ENCODE data around the gene UBE2V1.

Gene UBE2V1

GRCh38 chr20:50113420-50114224, 672 bp upstream of the UBE2V1 start:
- H3K27ac ChIP-seq = peak overlapping the region; percentile 81
- TF ChIP-seq ZFX (IDR thresholded peaks at IDR 0.05; ENCODE audit: borderline replicate concordance) = no peak
- TF ChIP-seq CTCF (IDR thresholded peaks at IDR 0.05) = no peak

GRCh38 chr20:50111829-50112495, 988 bp downstream of the UBE2V1 start:
- H3K27ac ChIP-seq = peak overlapping the region; percentile 81; the same call in 1 of the 2 replicates
- TF ChIP-seq CTCF (IDR thresholded peaks at IDR 0.05) = no peak
- no peak for TF ChIP-seq ZFX (IDR thresholded peaks at IDR 0.05; ENCODE audit: borderline replicate concordance)

- 0 out of 2 replicates have a peak overlapping the region, but pooled peaks have one; percentile 29 for H3K27ac ChIP-seq
- TF ChIP-seq ZFX (IDR thresholded peaks at IDR 0.05; ENCODE audit: borderline replicate concordance) (no peak), CTCF (IDR thresholded peaks at IDR 0.05) (no peak)
These were observed 1.7 kb downstream of the UBE2V1 start for GRCh38 chr20:50111120-50111828.

- H3K27ac ChIP-seq = peak overlapping the region; percentile 29; the same call in 1 of the 2 replicates
- TF ChIP-seq CTCF (IDR thresholded peaks at IDR 0.05) (no peak), ZFX (IDR thresholded peaks at IDR 0.05; ENCODE audit: borderline replicate concordance) (no peak)
These were observed 2.6 kb downstream of the UBE2V1 start for GRCh38 chr20:50110141-50111047.

- H3K27ac ChIP-seq = no peak overlapping the region
- TF ChIP-seq CTCF (IDR thresholded peaks at IDR 0.05) (no peak), ZFX (IDR thresholded peaks at IDR 0.05; ENCODE audit: borderline replicate concordance) (no peak)
These were observed 4.3 kb downstream of the UBE2V1 start for GRCh38 chr20:50108556-50109235.

GRCh38 chr20:50107796-50108331, 5.1 kb downstream of the UBE2V1 start:
- H3K27ac ChIP-seq = no peak overlapping the region
- TF ChIP-seq ZFX (IDR thresholded peaks at IDR 0.05; ENCODE audit: borderline replicate concordance) (no peak), CTCF (IDR thresholded peaks at IDR 0.05) (no peak)
